Inflammatory macrophage treated with lipopolysaccharide for 1 hour (primary cell): Measurements from ENCODE around the gene GDF2.

Source experiments
- DNase-seq, 2 donors: peaks; one replicate each; pipeline ENCODE4 v3.0.0-alpha.2; 2020 to 2022

Gene GDF2

DNA sequence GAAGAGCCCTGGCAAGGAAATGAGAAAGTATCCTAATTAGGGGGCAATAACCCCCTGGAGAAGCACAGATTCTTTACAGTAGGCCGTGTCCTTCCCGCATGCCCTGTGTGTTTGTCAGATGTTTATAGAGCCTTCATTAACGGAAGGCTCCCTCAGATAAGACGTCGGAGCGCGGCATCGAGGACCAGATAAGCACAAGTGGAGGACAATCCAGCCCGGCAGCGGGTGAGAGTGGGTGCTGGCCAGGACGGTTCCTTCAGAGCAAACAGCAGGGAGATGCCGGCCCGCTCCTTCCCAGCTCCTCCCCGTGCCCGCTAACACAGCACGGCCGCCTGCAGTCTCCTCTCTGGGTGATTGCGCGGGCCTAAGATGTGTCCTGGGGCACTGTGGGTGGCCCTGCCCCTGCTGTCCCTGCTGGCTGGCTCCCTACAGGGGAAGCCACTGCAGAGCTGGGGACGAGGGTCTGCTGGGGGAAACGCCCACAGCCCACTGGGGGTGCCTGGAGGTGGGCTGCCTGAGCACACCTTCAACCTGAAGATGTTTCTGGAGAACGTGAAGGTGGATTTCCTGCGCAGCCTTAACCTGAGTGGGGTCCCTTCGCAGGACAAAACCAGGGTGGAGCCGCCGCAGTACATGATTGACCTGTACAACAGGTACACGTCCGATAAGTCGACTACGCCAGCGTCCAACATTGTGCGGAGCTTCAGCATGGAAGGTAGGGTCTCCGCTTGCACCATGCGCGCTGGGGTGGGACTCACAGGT is at the start of gene GDF2:
Gene GDF2, plus strand, starts transcription at position 155 of the 762 bp plus-strand sequence. Its CDS starts 215 bp downstream, at position 370.
- DNase-seq: no peak

DNA sequence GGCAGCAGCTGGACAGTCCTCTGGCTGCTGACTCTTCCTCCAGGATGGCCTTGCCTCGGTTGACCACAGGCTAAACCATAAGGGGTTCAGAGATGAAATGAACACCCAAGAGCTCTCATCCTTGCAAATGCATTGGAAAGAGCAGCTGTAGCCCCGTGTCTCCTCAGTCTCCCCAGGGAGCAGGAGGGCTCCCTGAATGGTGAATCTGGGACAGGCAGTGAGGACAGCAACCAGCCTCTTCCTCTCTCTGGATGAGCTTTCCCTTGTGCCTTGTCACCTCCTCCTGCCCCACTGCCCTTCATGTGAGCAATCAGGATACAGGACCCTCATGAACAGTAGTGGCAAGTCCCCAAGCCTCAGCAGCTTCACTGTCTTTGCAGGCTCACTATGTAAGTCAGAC is 46.2 kb upstream of the GDF2 start:
- no peak for DNase-seq

DNA sequence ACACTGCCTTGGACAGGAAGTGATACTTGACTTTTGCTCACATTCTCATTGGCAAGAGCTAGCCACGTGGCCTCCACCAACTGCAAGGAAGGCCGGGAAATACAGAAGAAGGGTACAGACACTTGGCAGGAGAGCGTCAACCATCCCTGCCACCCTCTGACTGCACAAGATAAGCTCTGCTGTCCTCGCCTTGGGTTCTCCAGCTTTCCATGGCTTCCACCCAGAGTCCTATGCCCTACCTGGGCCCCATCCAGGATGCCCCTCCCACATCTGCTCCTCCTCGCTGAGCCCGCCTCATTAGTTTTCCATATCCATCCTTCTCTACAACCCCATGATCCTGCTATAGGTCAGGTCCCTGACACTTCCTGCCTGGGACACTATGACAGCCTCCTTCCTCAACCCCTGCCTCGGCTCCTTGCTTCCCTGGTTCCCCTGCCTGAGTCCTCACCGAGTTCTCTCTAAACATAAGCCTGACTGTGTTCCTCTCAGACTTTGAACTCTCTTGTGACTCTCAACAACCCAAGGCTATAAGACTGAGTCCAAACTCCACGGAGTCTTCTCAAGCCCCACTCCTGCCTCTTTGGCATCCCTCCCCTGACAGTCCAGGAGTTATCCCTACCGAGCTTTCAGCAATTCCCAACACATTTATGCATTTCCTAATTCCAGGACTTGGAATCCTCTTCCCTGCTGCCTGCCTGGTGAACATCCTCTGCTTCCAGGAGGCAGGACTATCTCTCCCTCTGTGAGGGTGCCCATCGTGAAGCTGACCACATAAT is 45.5 kb upstream of the GDF2 start:
- DNase-seq: no peak

DNA sequence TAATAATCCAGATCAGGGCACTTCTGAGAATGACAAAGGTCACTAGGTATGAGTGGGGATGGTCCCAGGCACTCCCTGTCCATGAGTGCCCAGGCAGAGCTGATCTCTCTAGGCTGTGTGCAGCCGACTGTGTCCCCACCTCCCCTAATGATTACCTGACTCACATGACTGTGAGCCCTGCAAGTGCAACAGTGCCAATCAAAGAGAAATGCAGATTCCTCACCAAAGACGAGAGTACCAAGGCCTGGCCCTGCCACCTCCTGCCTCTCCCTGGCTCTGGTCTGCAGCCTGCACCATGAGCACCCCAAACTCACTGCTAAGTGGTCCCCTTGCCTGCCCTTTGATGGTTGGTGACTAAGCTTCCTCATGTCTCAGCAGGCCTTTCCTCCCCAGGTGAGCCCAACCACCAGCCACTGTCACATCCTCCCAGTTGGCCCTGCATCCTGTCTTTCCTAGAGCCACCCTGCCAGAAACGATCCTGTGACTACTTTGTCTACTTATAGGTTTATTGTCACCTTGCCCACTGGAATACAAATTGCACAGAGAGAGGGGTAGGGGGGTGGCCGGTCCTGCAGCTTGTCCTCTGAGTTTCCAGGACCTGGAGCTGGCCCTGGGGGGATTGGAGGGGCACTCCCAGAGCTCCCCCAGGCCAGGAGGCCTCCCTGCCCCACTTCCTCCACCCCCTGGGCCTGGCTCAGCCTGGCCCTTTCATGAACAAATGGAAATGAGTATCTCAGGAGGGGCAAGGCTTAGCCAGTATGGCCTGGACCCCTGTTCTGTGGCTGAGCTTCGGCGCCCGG is 44.7 kb upstream of the GDF2 start:
- no peak for DNase-seq

DNA sequence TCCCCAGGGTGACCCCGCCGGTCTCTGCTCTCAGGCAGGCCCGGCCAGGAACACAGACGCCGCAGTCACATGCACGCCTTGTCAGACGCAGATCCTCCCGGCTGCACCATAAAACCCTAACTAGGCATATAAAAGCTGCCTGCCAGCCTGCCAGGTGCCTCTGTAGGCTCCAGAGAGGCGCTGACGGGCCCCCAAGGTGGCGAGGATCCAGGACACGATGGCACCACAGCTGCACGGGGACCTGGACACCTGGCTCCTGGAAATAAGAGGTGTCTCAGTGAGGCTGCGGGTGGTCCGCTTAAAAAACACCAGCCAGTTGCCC is 44.1 kb upstream of the GDF2 start:
- DNase-seq: no peak

DNA sequence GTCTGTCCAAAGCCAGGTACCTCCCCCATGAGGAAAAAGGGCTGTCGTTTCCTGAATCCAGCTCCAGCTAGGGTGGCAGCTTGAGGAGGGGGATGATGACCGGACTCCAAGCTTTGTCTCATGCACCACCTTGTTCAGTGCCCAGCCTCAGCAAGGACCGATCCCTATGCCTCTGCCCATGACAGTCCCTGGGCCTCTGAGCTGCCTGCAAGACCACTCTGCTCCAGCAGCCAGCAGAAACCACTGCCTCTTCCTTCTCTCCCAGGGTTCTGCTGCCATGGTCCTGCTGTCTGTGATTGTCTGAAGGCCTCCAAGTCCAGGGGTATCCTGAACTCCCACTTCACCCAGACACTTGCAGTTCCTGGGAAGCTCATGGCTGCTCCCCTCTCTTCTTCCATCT is 43.5 kb upstream of the GDF2 start:
- no peak for DNase-seq

DNA sequence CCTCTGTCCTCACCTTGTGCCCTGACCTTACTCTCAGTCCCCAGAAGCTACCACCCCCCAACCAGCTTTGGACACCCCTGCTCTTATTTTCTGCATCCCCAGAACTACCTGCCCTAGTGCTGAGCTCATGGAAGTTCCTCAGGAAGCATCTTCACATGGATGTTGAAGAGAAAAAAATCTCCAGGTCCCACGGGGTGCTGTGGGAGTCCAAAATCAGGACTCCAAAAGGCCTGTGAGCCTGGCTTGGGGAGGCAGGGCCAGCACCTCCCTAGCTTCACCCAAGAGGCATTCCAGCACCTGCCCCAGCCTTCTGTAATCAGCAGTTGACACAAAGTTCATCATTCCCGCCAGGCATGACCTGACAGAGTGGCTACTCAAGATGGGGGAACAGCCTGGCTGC is 43.0 kb upstream of the GDF2 start:
- DNase-seq: no peak

DNA sequence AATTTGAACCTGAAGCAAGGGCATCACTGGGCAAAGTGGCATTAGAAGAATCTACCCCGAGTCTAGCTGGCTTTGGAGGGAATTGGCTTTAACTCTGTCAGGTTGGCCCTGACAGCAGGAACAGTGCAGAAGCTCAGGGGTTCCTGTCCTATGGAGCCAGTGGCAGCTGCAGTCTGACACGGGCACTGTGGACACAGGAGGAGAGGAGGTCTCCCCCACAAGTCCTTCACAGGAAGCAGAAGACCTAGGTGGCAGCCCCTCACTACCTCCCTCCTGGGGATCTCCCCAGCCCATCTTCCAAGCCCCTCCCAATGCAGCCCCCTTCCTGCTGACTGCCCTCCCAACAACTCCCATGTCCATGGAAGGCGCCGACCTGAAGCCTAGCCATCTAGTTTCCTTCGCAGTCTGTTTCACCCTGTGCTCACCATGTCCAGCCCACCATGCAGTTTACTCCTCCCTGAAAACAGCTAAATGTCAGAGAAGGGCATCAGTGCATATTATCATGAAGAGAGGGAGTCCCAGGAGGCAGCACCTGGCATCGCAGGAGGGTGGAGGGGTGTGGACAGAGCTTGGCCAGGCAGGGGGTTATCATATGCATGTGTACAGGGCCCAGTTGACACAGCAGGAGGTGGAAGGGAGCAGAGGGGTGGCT is 40.1 kb upstream of the GDF2 start:
- no peak for DNase-seq

DNA sequence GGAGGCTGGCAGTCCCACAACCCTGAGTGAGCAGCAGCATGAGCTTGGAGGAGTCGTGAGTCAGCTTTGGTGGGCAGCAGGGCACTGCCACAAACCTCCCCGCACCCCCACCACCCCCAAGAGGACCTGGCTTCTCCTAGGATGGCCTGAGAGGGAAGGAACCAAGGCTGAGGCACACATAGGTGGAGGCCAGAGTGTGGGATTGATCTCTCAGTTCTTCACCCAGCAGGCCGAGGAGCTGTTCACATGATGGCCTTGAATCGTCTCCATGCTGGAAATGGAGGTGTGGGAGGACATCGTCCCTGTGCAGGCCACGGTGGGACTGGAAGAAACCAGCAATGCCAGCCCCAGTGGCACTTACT is 39.6 kb upstream of the GDF2 start:
- no peak for DNase-seq

DNA sequence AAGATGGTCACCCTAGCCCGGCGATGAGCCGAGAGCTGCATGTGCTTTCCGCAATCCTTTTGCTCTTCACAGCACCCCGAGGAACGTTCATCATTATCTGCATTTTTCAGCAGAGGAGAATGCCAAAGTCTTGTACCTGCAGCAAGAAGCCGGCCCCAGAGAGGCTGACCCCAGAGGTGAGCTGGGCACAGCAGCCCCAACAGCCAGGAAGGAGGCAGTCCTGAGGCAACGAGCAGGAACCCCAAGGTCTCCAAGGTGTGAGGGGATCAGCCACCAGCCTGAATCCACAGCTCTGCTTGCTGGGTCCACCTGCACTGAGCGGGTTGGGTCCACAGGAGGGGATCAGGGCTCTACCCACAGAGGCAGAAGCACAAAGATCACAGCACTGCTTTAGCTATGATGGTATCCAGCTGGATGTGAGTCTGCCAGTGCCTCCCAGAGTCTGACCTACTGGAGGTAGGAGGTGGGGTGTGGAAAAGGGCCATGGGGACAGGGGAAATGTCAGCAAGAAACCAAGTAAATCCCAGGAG is 39.1 kb upstream of the GDF2 start:
- no peak for DNase-seq

DNA sequence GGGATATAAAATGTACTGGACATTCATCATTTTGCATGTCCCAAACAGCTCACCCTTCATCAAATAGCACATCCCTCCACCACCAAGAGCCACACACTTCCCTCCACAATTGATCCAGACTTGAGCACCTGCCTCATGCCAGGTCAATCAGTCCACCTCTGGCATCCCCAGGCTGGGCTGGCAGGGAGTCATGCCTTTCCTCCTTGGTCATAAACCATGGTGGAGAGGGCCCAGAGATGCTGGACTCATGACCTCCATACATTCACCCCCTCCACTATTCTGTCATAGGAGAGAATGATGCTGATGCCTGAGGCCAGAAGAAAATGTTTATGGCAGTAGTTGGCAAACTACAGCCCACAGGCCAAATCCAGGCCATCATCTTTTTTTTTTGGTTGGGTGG is 38.4 kb upstream of the GDF2 start:
- DNase-seq: no peak

DNA sequence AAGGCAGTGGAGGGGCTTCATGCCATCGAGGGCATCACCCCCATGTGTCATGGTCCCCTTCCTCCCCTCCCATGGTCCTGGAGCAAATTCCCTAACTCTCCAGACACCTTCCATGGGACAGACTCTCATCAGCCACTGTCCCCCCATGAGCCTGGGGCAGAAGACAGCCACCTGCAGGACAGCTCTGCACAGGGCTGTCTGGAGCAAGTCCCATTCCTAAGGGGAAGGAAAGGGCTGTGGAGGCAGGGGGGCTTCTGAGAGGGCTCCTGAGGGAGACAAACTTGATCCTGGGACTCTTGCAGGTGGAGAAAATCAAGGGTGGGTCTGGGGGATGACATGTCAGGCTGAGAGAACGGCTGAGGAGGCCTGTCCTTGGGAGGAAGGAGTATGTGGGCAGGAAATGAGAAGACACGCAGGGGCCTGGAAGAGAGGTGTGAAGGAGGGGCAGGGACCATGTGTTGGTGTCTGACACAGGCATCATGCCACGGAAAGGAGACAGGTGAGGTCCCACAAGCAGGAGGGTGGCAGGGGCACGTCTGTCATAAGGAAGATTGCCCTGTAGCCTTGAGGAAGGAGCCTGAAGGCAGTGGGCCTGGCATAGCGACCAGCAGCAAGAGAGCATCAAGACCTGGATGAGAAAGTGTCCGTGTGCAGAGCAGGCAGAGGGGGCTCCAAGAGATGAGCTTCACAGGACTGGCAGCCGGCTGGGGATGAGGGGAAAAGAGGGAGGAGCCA is 36.7 kb upstream of the GDF2 start:
- no peak for DNase-seq

DNA sequence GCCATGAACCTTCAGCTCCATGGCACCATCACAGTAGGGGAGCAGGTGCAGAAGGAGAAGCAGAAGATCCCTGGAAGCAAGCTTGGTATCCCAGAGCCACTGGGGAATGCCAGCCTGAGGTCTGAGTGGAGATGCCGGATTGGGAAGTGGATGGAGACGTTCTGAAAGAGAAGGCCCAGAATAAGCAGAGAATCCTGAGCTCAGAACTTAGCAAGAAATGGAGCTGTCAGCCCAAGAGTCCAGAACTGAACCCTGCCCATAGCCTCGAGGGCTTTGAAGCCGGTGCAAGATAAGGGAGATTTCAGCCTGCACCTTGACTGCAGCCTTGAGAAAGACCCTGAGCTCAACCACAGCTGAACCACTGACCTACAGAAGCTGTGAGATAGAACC is 36.1 kb upstream of the GDF2 start:
- DNase-seq: no peak

DNA sequence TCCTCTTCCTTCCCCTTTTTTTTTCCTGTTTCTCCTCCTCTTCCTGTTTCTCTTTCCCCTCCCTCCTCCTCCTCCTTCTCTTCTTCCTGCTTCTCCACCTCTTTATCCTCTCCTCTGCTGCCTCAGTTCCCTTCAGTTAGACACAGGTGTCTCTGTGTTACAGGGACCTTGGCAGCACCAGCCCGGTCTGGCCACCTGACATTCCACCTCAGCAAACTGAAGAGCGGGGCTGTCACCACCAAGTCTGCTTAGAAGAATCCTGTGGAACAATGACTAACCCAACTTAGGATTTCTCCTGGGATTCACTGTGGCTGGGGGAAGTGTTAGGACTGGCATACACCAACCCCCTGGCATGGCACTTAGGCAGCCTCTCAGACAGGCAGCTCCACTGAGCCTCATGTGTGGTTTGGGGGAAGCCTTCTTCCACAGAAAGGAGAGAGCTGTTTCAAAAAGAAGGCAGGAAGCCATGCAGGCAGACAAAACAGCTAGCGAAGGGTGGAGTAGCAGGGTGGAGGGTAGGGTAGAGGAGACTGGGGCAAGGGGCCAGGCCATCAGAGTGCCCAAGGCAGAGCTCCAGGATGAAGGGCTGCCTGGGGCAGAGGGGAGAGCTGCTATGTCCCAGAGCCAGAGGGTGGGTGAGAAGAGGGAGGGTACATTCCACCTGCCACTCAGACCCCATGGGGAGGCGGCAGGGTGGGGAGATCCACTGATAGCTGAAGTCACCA is 35.5 kb upstream of the GDF2 start:
- no peak for DNase-seq

DNA sequence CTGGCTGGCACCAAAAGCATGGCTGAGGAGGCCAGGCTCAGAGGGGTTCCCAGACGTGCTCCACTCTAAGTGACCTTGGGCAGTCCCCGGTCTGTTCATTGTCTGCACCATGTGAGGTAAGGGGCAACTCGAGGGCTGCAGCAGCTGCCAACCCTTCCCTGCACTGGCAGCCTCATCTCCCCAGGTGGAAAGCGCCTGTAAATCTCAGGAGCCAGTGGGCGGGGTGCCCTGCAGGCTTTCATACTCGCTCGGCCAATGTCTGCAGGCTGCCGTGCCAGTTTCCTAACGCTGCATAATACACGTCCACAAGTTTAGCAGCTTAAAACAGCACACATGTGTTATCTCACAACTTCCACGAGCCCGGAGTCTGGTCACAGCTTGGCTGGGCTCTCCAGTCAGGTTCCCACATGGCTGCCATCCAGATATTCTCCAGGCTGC is 34.9 kb upstream of the GDF2 start:
- DNase-seq: no peak

DNA sequence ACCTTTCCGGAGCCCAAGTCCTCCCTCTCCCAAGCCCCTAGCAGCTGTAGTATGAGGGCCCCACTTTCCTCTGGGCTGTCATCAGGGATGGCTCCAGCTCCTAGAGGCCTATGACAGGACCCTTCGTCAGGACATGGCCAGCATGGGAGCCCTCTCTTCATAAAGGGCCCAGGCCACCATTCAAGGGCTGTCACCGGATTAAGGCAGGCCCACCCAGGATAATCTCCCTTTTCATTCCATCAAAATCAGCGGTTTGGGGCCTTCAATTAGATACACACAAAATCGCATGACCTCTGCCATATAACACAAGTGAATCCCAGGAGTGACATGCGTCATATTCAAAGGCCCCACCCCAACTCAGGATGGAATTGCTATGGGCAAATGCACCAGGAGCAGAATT is 34.4 kb upstream of the GDF2 start:
- no peak for DNase-seq

DNA sequence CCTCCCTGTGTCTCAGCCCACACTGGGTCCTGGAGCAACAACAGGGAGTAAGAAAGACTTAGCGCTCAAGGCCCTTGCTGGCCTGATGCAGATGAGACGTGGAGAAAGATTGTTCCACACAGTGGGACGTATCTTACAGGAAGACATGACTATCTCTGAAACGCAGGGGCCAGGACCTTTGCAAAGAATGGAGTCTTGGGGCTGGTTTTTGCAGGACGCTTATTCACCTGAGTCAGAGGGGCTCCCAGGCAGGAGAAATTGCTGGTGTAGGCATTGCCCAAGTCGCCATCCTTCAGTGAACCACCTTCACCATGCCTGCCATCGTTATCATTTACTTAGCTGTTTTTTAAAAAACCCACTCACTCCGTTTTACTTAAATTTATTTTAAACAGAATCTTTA is 34.0 kb upstream of the GDF2 start:
- DNase-seq: no peak

DNA sequence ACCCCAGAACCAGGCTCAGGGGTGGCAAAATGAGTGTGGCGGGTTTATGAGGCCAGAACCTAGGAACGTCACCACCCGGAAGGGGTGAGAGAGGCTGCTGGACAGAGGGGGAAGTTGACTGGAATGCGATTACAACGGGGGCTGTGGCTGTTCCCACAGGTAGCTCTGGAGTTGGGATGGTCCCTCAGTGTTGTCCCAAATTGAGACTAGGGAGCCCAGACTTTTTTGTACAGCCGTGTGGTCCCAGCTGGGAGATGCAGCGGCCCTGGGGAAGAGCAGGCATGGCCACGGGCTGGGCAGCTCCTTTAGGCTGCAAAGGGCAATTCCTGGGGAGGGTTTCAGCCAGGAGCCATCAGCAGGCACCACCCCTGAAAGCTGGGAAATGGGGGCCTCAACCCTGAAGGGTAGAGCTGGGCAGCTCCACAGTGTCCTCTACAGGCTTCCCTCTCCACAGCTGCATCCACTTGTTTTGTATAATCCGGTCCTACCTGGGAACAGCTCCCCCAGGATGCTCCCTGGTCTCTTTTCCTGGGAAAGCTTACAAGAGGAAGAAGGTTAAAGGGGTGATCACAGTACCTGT is 33.2 kb upstream of the GDF2 start:
- DNase-seq: no peak

DNA sequence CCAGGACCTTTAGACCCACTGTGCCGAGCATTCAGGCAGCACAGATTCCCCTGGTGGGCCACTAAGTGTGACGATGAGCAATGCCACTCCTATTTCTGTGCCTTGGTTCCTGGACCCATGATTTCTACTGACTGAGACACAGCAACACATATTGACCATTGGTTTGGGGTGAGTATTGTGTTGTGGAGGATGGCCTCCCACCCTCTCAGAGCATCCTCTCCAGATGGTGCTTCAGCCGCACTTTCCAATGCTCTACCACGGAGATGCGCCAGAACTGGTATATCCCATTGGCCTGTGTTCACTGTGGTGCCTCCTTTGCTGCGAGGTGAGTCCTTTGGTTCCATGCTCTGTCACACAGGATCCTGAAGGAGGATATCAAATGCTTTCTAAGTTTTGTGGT is 32.3 kb upstream of the GDF2 start:
- no peak for DNase-seq

DNA sequence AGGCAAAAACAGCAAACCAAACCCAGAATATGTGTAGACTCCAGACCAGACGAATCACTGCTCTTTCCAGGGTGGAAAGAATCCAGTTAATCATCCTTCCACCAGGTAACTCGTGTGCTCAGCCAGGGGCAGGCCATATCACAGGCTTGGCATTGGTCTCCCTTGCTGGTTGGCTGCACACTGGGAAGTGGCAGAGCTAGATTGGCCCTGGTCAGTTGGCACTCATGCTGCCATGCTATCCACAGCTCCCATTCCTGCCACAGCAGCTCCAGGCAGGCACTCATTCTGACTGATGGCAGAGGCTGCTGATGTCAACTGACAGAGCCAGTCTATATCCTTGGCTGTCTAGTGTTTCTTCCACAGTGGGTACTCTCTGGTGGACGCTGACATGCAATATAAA is 31.9 kb upstream of the GDF2 start:
- no peak for DNase-seq

DNA sequence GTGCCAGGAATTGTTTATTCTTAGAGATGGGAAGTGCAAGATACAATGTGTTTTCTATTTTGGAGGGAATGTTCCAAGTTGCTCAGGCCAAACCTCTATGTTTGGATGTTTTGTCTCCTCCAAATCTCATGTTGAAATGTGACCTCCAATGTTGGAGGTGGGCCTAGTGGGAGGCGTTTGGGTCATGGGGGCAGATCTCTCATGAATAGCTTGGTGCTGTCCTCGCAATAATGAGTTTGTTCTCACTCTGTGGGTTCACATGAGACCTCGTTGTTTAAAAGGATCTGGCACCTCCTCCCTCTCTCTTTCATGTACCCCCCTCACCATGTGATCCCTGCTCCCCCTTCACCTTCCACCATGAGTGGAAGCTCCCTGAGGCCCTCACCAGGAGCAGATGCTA is 30.6 kb upstream of the GDF2 start:
- no peak for DNase-seq
